Peyer's patch (tissue), 4 donors: ENCODE data around the gene ADSS2. TPM values are rescaled to one million over a fixed set of nuclear protein-coding genes. Genes with fewer than 3 reads are reported as not detected.

Source experiments
- DNase-seq, 3 donors: peaks; one replicate each; pipeline ENCODE4 v3.0.0-alpha.2; 2017 to 2019
- H3K27ac ChIP-seq, 4 donors: fragments of 200-600 bp; sonication (generic); one replicate each; pipeline ENCODE4 v1.5.1; 2016 to 2019
- H3K27me3 ChIP-seq, 2 donors: fragments of 200-600 bp; sonication (generic); one replicate each; pipeline ENCODE4 v1.5.1; 2019
- H3K36me3 ChIP-seq, 3 donors: fragments of 200-600 bp; sonication (generic); one replicate each; pipeline ENCODE4 v1.5.1; 2016 to 2019
- H3K4me1 ChIP-seq, 4 donors: fragments of 200-600 bp; sonication (generic); one replicate each; pipeline ENCODE4 v1.5.1; 2016 to 2019
- H3K4me3 ChIP-seq, 4 donors: fragments of 200-600 bp; sonication (generic); 1 replicate in 3 of 4; 2 replicates in 1 of 4; pipeline ENCODE4 v1.5.1; 2016 to 2019; ENCODE audit warnings: mild to moderate bottlenecking in 1 of 4
- H3K9me3 ChIP-seq, 4 donors: fragments of 200-600 bp; sonication (generic); one replicate each; pipeline ENCODE4 v1.5.1; 2016 to 2019; ENCODE audit warnings: mild to moderate bottlenecking in 1 of 4
- POLR2A ChIP-seq, 2 donors: fragments of 450-650 bp; IDR thresholded peaks; one replicate each; pipeline ENCODE4 v1.5.1; 2017; ENCODE audit warnings: antibody characterized with exemption in 2 of 2, mild to moderate bottlenecking in 2 of 2, moderate library complexity in 2 of 2
- total RNA-seq, 4 donors: library from RNA; depleted of rRNA; stranded (reverse); fragments of >200 nt; gene quantifications; one replicate each; pipeline ENCODE4 v1.1.0, GENCODE V29; 2016
- TF ChIP-seq, protein P1 (sequence below), 6 experiments: fragments of 450-650 bp in 4 of 6; fragments of 200-600 bp in 2 of 6; sonication (generic) in 1 of 6; IDR thresholded peaks; one replicate each; pipeline ENCODE4 v1.5.1; 2017 to 2019; ENCODE audit warnings: antibody characterized with exemption in 6 of 6, mild to moderate bottlenecking in 3 of 6, moderate library complexity in 1 of 6

Gene ADSS2
- total RNA-seq, 4 donors from 2014 or later, result 26.9 to 47.0 (median 30.4) TPM

DNA sequence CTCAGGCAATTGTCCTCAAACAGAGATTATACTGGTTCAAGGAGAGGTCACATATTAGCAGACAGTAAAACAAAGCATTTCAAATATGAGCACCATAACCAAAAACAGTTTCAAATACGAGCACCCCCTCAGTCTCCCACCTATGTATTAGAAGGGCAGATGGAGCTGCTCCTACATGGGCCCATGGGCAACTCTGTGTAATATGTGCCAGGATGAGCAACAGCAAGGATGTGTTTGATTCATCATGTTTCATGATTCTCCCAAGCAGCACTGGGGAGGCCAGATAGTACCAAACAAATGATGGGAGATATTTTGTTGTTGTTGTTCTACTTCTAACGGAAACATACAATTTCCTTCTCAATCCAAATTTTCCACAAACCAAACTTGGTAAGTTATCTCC is 8.9 kb downstream of the ADSS2 start:
- peaks cover 0 to 35% (median 0%) of the 10 kb centered on the region in 4 donors for H3K4me1 ChIP-seq
- TF ChIP-seq POLR2A (IDR thresholded peaks at IDR 0.05), result no peak
- TF ChIP-seq, protein P1, sequence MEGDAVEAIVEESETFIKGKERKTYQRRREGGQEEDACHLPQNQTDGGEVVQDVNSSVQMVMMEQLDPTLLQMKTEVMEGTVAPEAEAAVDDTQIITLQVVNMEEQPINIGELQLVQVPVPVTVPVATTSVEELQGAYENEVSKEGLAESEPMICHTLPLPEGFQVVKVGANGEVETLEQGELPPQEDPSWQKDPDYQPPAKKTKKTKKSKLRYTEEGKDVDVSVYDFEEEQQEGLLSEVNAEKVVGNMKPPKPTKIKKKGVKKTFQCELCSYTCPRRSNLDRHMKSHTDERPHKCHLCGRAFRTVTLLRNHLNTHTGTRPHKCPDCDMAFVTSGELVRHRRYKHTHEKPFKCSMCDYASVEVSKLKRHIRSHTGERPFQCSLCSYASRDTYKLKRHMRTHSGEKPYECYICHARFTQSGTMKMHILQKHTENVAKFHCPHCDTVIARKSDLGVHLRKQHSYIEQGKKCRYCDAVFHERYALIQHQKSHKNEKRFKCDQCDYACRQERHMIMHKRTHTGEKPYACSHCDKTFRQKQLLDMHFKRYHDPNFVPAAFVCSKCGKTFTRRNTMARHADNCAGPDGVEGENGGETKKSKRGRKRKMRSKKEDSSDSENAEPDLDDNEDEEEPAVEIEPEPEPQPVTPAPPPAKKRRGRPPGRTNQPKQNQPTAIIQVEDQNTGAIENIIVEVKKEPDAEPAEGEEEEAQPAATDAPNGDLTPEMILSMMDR (IDR thresholded peaks at IDR 0.05), result no peak
- DNase-seq, result no peak
- no peak overlapping the region for H3K27ac ChIP-seq
- H3K9me3 ChIP-seq, result no peaks in the 10 kb centered on the region
- no peaks in the 10 kb centered on the region for H3K27me3 ChIP-seq
- no peak overlapping the region for H3K4me3 ChIP-seq
- H3K36me3 ChIP-seq, result no peaks in the 10 kb centered on the region

GRCh38 chr1:244439391-244440032 is 12.2 kb downstream of the ADSS2 start:
- Histone ChIP-seq H3K4me3 (no peak overlapping the region), H3K36me3 (peaks cover 0 to 5% (median 0%) of the 10 kb centered on the region in 3 donors), H3K9me3 (no peaks in the 10 kb centered on the region), H3K27ac (no peak overlapping the region), H3K4me1 (peaks cover 0 to 13% (median 0%) of the 10 kb centered on the region in 4 donors), H3K27me3 (no peaks in the 10 kb centered on the region)
- no peak for TF ChIP-seq POLR2A (IDR thresholded peaks at IDR 0.05)
- TF ChIP-seq, protein P1 (IDR thresholded peaks at IDR 0.05), result no peak
- peak in 1 of 3 donors; percentile 55 for DNase-seq

DNA sequence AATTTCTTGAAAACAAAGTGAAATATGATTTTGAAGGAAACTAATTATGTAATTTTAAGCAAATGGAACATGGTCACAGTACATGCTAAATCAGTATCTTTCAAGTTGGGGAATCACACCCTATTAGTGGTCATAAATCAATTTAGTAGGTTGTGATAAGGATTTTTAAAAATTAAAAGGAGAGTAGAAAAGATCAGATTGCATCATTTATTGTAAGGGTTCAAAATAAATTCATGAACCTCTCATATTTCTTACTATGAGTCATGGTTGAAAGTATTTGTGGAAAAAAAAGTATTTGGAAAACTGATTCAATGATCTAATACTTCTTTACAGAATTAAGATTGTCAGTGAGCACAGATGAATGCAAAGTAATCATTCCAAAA is 14.6 kb downstream of the ADSS2 start:
- DNase-seq, result no peak
- no peaks in the 10 kb centered on the region for H3K27me3 ChIP-seq
- no peak overlapping the region for H3K27ac ChIP-seq
- no peaks in the 10 kb centered on the region for H3K9me3 ChIP-seq
- H3K36me3 ChIP-seq, result peaks cover 0 to 8% (median 0%) of the 10 kb centered on the region in 3 donors
- no peak overlapping the region for H3K4me3 ChIP-seq
- peaks cover 0 to 13% (median 0%) of the 10 kb centered on the region in 4 donors for H3K4me1 ChIP-seq
- TF ChIP-seq, protein P1 (IDR thresholded peaks at IDR 0.05), result no peak
- TF ChIP-seq POLR2A (IDR thresholded peaks at IDR 0.05), result no peak

DNA sequence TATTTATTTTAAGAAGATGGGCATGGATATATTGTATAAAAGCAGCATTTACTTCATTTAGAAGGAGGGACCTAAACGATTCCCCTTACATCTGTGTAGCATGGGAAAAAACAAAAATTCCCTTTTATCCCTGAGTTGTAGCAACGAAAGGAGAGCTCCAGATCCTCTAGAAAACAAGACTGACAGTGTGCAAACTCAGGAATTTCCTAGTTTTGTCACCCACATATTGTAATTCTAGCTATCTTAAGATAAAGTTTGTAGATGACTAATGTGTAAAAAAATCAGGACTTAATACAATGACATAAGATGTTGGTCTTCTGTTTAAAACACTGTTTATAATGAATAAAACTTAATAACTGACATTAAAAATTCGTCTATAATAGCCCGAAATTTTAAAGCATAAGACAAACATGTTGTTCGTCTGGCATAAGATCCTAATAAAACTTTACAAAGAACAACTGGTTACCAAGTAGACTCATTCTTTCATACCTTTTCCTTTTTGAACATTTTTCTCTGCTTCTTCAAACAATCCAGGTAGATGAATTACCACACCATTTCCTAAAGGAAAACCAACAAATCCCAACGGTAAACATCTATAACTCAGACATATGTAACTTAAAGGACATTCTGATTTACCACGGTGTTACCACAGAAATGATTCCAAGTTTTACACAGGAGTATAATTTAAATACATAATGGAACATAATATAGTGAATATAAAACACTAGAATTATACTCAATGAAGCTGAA is 15.2 kb downstream of the ADSS2 start:
- Histone ChIP-seq H3K27me3 (no peaks in the 10 kb centered on the region), H3K4me1 (peaks cover 0 to 13% (median 0%) of the 10 kb centered on the region in 4 donors), H3K27ac (no peak overlapping the region), H3K36me3 (peaks cover 0 to 13% (median 0%) of the 10 kb centered on the region in 3 donors), H3K9me3 (no peaks in the 10 kb centered on the region), H3K4me3 (no peak overlapping the region)
- no peak for DNase-seq
- TF ChIP-seq POLR2A (IDR thresholded peaks at IDR 0.05), result no peak
- TF ChIP-seq, protein P1 (IDR thresholded peaks at IDR 0.05), result no peak

DNA sequence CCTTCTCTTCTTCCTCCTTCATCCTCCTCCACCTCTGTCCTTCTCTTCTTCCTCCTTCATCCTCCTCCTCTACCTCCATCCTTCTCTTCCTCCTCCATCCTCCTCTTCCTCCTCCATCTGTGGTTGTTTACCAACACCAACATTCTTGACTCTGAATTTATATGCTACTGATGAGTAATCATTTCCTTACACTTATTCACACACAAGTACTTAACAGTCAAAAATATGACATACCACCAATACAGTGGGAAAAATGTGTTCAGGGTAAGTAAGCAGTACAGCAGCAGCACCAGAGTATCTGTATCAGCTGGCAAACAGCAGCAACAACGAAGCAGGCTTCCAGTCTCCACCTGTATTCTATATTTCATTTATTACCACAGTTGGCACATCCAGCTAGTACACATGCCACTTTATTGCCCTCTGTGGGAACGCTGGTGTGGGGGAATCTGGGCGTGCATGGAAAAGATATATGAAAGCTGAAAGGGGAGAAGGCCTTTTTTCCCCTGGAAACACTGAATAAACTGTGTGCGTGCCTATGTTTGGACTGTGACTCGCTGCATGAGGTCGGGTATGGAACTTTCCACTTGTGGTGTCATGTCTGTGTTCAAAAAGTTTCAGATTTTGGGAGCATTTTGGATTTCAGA is 16.0 kb downstream of the ADSS2 start:
- peaks cover 0 to 13% (median 0%) of the 10 kb centered on the region in 4 donors for H3K4me1 ChIP-seq
- peaks cover 0 to 20% (median 0%) of the 10 kb centered on the region in 3 donors for H3K36me3 ChIP-seq
- no peak overlapping the region for H3K4me3 ChIP-seq
- TF ChIP-seq, protein P1 (IDR thresholded peaks at IDR 0.05), result no peak
- TF ChIP-seq POLR2A (IDR thresholded peaks at IDR 0.05), result no peak
- no peaks in the 10 kb centered on the region for H3K27me3 ChIP-seq
- DNase-seq, result no peak
- H3K27ac ChIP-seq, result peak overlapping the region in 1 of 4 donors; percentile 15
- H3K9me3 ChIP-seq, result no peaks in the 10 kb centered on the region
